GM12892 (cell line): ENCODE data around the gene STPG2.

Source experiments
- POLR2A ChIP-seq: IDR thresholded peaks from 2 replicates; pipeline ENCODE4 v1.6.1; 2011; ENCODE audit warnings: low read depth, low read length, control low read depth
- TAF1 ChIP-seq: IDR thresholded peaks from 2 replicates; pipeline ENCODE4 v1.6.1; 2011; ENCODE audit warnings: low read depth, mild to moderate bottlenecking, control low read depth, low read length, borderline replicate concordance

- no peak for TF ChIP-seq POLR2A
- TF ChIP-seq TAF1, result no peak
Measured at GRCh38 chr4:98026362-98026761, 116.9 kb downstream of the STPG2 start.
